ENCODE results near the gene DAPP1.
A peak's percentile ranks its signal among the peaks of the same experiment; 100 is the strongest.
"Not testable (repeated sequence)": the region's sequence is repeated elsewhere in the genome, so short reads cannot be mapped to it uniquely, and the experiment has no call there.

DAPP1 gene, protein sequence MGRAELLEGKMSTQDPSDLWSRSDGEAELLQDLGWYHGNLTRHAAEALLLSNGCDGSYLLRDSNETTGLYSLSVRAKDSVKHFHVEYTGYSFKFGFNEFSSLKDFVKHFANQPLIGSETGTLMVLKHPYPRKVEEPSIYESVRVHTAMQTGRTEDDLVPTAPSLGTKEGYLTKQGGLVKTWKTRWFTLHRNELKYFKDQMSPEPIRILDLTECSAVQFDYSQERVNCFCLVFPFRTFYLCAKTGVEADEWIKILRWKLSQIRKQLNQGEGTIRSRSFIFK

DNA sequence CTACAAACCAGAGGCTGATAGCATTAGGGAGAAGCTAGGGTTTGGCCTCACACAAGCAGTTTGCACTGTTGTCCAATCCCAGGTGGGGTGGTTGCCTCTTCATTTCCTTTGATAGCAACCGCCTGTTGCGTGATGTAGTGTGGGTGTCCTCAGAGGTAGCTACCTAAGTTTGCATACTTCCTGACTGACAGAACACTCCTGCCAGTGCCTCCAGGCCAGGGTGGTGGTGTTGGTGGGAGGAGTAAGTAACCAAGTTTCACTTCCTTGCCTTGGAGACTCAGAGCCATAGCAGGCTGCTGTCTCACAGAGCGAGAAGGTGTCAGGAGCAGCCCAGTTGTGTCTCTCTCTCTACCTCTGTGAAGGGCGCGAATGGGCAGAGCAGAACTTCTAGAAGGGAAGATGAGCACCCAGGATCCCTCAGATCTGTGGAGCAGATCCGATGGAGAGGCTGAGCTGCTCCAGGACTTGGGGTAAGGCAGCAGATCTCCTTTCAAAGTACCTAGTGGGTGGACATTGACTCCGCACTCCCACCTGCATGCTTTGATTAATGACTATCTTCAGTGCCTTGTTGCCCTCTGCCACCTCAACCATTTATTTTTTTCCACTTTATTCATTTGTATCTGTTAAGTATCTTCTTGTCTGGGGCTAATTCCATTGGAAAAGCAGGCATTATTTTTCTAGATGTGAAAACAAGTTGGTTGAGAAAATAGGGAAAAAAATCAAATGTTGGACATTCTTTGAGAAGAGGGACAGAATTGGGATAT, at the start of gene DAPP1:
Gene DAPP1, plus strand, starts transcription at position 283 of the 764 bp plus-strand sequence. Its CDS starts 87 bp downstream, at position 370.
- Mint-ChIP-seq H3K4me1 (peaks cover 44 to 78% of the 10 kb centered on the region in 2 donors), H3K9me3 (peaks cover 2 to 4% of the 10 kb centered on the region in 2 donors), H3K4me3 (peak within 1 kb of the TSS; percentile 93 to 95), H3K27me3 (no peaks in the 10 kb centered on the region), H3K27ac (peak within 1 kb of the TSS; percentile 98), H3K36me3 (peaks cover 17 to 36% of the 10 kb centered on the region in 2 donors)
- DNase-seq (peak; percentile 90), ATAC-seq (replicated peaks) (peak; percentile 94 to 96)

DNA sequence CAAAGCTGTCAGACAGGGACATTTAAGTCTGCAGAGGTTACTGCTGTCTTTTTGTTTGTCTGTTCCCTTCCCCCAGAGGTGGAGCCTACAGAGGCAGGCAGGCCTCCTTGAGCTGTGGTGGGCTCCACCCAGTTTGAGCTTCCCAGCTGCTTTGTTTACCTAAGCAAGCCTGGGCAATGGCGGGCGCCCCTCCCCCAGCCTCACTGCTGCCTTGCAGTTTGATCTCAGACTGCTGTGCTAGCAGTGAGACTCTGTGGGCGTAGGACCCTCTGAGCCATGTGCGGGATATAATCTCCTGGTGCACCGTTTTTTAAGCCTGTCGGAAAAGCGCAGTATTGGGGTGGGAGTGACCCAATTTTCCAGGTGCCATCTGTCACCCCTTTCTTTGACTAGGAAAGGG, 45.8 kb upstream of the DAPP1 start:
- not testable (repeated sequence) for H3K4me1 Mint-ChIP-seq; ATAC-seq (replicated peaks); H3K4me3 Mint-ChIP-seq; DNase-seq; H3K27ac Mint-ChIP-seq
- H3K36me3 Mint-ChIP-seq = peaks cover 0 to 10% of the 10 kb centered on the region in 2 donors
- peaks cover 10 to 21% of the 10 kb centered on the region in 2 donors for H3K9me3 Mint-ChIP-seq
- H3K27me3 Mint-ChIP-seq = peaks cover 16 to 35% of the 10 kb centered on the region in 2 donors

- ATAC-seq (replicated peaks) = no peak
- no peaks in the 10 kb centered on the region for H3K36me3 Mint-ChIP-seq
- no peak for DNase-seq
- peaks cover 3 to 17% of the 10 kb centered on the region in 2 donors for H3K27me3 Mint-ChIP-seq
- H3K27ac Mint-ChIP-seq = no peak overlapping the region
- no peak overlapping the region for H3K4me3 Mint-ChIP-seq
- no peaks in the 10 kb centered on the region for H3K4me1 Mint-ChIP-seq
- H3K9me3 Mint-ChIP-seq = peaks cover 2 to 4% of the 10 kb centered on the region in 2 donors
Observed at GRCh38 chr4:99783940-99784339, 32.7 kb upstream of the DAPP1 start.

GRCh38 chr4:99784842-99785241, 31.8 kb upstream of the DAPP1 start:
- Mint-ChIP-seq H3K27me3 (peaks cover 12 to 26% of the 10 kb centered on the region in 2 donors), H3K4me1 (no peaks in the 10 kb centered on the region), H3K36me3 (no peaks in the 10 kb centered on the region), H3K27ac (no peak overlapping the region), H3K9me3 (peaks cover 3 to 4% of the 10 kb centered on the region in 2 donors), H3K4me3 (no peak overlapping the region)
- no peak for DNase-seq
- ATAC-seq (replicated peaks) = no peak

- no peaks in the 10 kb centered on the region for H3K36me3 Mint-ChIP-seq
- peaks cover 2 to 3% of the 10 kb centered on the region in 2 donors for H3K9me3 Mint-ChIP-seq
- DNase-seq (no peak), ATAC-seq (replicated peaks) (no peak)
- H3K4me1 Mint-ChIP-seq = no peaks in the 10 kb centered on the region
- H3K27ac Mint-ChIP-seq = no peak overlapping the region
- H3K4me3 Mint-ChIP-seq = no peak overlapping the region
- peaks cover 37 to 46% of the 10 kb centered on the region in 2 donors for H3K27me3 Mint-ChIP-seq
Observed at GRCh38 chr4:99790796-99791617, 25.6 kb upstream of the DAPP1 start.

DNA sequence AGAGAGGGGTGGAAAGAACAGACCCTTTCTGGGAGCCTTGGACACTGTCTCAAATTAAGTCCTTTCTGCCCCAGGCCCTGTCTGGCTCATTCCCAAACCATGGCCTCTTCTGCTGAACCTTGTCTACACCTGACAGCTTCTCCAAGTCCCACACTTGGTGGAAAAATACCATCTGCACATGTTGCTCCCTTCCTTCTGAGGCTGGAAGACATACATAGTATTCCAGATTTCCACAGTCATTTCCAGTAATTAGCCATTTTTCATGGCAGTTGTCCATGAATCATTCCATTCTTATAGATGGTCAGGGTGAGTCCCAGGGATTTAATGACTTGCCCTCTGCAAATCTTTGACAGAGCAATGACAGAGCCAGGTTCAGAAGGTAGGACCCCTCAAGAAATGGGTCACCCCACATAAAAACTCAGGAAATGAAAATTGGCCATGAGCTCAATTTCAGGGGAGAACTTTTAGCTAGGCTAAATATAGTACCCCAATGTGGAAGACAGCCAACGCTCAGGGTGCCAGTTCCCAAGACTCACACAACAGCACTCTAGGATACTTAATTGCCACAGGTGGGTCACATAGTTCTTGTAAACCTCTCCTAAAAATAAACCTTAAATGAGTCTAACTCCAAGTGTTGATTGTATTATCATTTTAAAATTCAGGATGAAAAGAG, 16.2 kb upstream of the DAPP1 start:
- no peak overlapping the region for H3K27ac Mint-ChIP-seq
- H3K27me3 Mint-ChIP-seq = peaks cover 40 to 49% of the 10 kb centered on the region in 2 donors
- H3K36me3 Mint-ChIP-seq = no peaks in the 10 kb centered on the region
- DNase-seq (no peak), ATAC-seq (replicated peaks) (no peak)
- H3K4me3 Mint-ChIP-seq = no peak overlapping the region
- H3K9me3 Mint-ChIP-seq = peaks cover 4% of the 10 kb centered on the region in 2 donors
- peaks cover 0 to 3% of the 10 kb centered on the region in 2 donors for H3K4me1 Mint-ChIP-seq

DNA sequence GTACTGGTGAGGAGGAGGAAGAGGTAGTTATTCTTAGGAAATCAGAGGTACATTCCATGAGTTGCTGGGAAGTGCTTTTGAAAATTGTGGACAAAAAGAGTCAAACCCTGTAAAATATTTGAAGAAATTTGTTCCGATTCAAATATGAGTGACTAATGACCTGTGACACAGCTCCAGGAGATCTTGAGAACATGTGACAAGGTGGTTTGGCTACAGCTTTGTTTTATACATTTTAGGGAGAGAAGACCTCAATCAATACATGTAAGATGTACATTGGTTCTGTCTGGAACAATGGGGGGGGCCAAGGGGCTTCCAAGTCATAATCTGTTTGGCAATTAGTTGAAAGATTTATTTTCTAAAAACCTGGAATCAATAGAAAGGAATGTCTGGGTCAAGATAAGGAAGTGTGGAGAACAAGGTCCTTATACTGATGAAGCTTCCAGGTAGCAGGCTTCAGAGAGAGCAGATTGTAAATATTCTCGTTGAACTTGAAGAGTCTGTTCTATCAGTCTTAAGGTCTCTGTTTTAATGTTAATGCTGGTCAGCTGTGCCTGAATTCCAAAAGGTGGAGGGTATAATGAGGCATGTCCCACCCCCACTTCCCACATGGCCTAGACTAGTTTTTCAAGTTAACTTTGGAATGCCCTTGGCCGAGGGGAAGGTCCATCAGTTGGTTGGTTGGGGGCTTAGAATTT, 15.5 kb upstream of the DAPP1 start:
- no peak for ATAC-seq (replicated peaks)
- Mint-ChIP-seq H3K36me3 (no peaks in the 10 kb centered on the region), H3K27me3 (peaks cover 34 to 44% of the 10 kb centered on the region in 2 donors), H3K4me3 (no peak overlapping the region), H3K9me3 (peaks cover 4% of the 10 kb centered on the region in 2 donors), H3K4me1 (peaks cover 0 to 3% of the 10 kb centered on the region in 2 donors), H3K27ac (no peak overlapping the region)
- DNase-seq = no peak

GRCh38 chr4:99803566-99804101, 13.0 kb upstream of the DAPP1 start:
- Mint-ChIP-seq H3K4me1 (peaks cover 3 to 7% of the 10 kb centered on the region in 2 donors), H3K9me3 (peaks cover 0 to under 1% of the 10 kb centered on the region in 2 donors), H3K27ac (no peak overlapping the region), H3K4me3 (no peak overlapping the region), H3K36me3 (no peaks in the 10 kb centered on the region), H3K27me3 (peaks cover 32 to 34% of the 10 kb centered on the region in 2 donors)
- DNase-seq = no peak
- ATAC-seq (replicated peaks) = no peak

- ATAC-seq (replicated peaks) = no peak
- Mint-ChIP-seq H3K9me3 (no peaks in the 10 kb centered on the region), H3K4me1 (peaks cover 13 to 23% of the 10 kb centered on the region in 2 donors), H3K27ac (no peak overlapping the region), H3K27me3 (peaks cover 17 to 18% of the 10 kb centered on the region in 2 donors), H3K4me3 (no peak overlapping the region), H3K36me3 (no peaks in the 10 kb centered on the region)
- no peak for DNase-seq
Observed at GRCh38 chr4:99806545-99806944, 10.1 kb upstream of the DAPP1 start.

DNA sequence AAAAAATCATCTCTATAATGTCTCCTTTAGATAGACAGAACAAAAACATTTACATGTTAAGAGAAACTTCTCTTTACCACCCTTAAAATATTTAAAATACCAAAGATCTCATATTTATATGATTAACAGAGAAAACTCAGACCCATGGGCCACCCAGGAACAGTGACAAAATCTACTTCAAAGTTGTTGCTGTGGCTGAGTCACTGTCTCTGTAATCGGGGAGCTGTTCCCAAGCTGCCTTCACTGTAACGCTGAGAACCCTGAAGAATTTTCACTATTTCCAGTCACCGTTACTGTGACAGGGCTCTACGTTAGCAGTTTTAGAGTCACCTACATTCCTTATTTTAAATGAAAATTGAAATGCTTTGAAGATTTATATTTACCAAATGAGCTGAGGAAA, 9.0 kb upstream of the DAPP1 start:
- ATAC-seq (replicated peaks) = no peak
- Mint-ChIP-seq H3K36me3 (no peaks in the 10 kb centered on the region), H3K4me3 (no peak overlapping the region), H3K27me3 (peaks cover 14 to 18% of the 10 kb centered on the region in 2 donors), H3K9me3 (no peaks in the 10 kb centered on the region), H3K4me1 (peaks cover 16 to 33% of the 10 kb centered on the region in 2 donors), H3K27ac (no peak overlapping the region)
- DNase-seq = no peak

DNA sequence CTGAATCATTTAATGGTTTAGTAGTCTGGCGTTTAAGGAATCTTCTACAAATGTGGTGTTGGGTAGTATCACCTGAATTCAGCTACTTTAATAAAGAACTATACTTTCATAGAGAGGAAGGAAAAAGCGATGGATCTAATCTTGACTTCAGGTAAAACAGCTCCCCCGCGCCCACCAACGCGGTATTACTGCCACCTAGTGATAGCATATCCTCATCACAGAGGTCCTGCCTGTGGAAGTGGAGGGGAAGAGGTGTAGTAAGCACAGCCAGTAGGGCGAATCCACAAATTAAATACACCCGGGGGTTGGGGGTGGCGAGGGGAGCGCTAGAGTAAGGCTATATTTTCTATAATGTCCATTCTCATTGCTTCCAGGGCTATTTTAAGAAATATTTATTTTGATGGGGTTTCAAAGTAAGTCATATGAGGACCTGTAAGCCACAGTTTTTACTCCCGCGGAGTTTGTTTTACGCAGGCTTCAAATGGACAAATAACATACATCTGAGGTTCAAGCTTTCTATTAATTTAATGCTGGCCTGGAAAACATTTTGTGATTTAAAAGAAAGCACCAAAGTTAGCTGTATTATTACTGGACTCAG, 8.3 kb upstream of the DAPP1 start:
- Mint-ChIP-seq H3K9me3 (peaks cover 2 to 4% of the 10 kb centered on the region in 2 donors), H3K4me1 (peaks cover 21 to 40% of the 10 kb centered on the region in 2 donors), H3K36me3 (no peaks in the 10 kb centered on the region), H3K4me3 (no peak overlapping the region), H3K27me3 (peaks cover 10 to 15% of the 10 kb centered on the region in 2 donors), H3K27ac (peak overlapping the region; percentile 17)
- peak; percentile 90 to 91 for ATAC-seq (replicated peaks)
- peak; percentile 66 for DNase-seq

DNA sequence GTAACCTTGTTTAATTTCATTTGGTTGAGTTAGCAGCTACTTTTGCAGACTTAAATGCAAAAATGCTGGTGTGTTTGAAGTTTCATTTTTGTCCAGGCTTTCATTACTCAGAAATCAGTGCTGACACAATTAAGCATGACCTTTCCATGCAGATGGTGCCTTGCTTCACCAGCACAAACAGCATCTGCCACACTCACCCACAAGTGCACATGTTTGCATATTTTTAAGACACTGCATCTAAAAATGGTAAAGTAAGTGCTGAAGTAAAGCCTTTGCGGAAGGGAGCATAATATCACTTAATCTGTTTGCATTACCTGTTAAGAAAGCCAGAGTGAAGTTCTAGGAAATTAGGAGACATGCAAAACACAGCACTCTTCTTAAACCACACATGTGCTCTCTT, 7.3 kb upstream of the DAPP1 start:
- H3K27me3 Mint-ChIP-seq = peaks cover under 1 to 9% of the 10 kb centered on the region in 2 donors
- ATAC-seq (replicated peaks) = peak; percentile 54 to 68
- peaks cover 21 to 47% of the 10 kb centered on the region in 2 donors for H3K4me1 Mint-ChIP-seq
- no peak overlapping the region for H3K4me3 Mint-ChIP-seq
- H3K9me3 Mint-ChIP-seq = peaks cover 2 to 4% of the 10 kb centered on the region in 2 donors
- H3K36me3 Mint-ChIP-seq = no peaks in the 10 kb centered on the region
- no peak for DNase-seq
- no peak overlapping the region for H3K27ac Mint-ChIP-seq

DNA sequence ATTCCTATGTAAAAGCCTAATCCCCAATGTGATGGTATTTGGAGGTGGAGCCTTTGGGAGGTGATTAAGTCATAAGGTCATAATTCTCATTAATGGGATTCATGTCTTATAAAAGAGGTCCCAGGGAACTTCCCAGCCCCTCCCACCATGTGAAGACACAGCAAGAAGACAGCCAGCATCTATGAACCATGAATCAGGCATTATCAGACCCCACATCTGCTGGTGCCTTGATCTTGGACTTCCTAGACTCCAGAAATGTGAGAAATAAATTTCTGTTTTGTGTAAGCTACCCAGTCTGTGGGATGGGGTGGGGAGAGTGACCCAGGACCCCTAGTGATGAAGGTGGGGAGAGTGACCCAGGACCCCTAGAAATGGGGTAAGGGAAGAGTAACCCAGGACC, 6.1 kb upstream of the DAPP1 start:
- Mint-ChIP-seq H3K4me1 (peaks cover 30 to 58% of the 10 kb centered on the region in 2 donors), H3K36me3 (no peaks in the 10 kb centered on the region), H3K27ac (peak overlapping the region; percentile 71), H3K27me3 (peaks cover 0 to 6% of the 10 kb centered on the region in 2 donors), H3K9me3 (peaks cover 2 to 4% of the 10 kb centered on the region in 2 donors), H3K4me3 (no peak overlapping the region)
- ATAC-seq (replicated peaks) (no peak), DNase-seq (no peak)
